Fibroblast of skin of right quadriceps (primary cell): ENCODE measurements around the gene SEC31A.
A peak's percentile ranks its signal among the peaks of the same experiment; 100 is the strongest.

ENCODE experiments used
- DNase-seq: peaks from one replicate; pipeline ENCODE4 v3.0.0-alpha.2; 2013

SEC31A gene

GRCh38 chr4:82789025-82789776, 101.8 kb downstream of the SEC31A start:
- DNase-seq, result no peak

GRCh38 chr4:82787342-82787741, 103.6 kb downstream of the SEC31A start:
- no peak for DNase-seq

GRCh38 chr4:82786828-82787227, 104.1 kb downstream of the SEC31A start:
- no peak for DNase-seq

- DNase-seq, result peak; percentile 93
These were observed 105.1 kb downstream of the SEC31A start for GRCh38 chr4:82785611-82786400.

- DNase-seq, result peak; percentile 78
These were observed 106.0 kb downstream of the SEC31A start for GRCh38 chr4:82784681-82785610.

GRCh38 chr4:82782626-82783345, 108.2 kb downstream of the SEC31A start:
- DNase-seq, result no peak

- peak; percentile 68 for DNase-seq
These were observed 110.2 kb downstream of the SEC31A start for GRCh38 chr4:82780752-82781231.

GRCh38 chr4:82780170-82780751, 110.7 kb downstream of the SEC31A start:
- no peak for DNase-seq

GRCh38 chr4:82779032-82779431, 111.9 kb downstream of the SEC31A start:
- DNase-seq, result no peak

GRCh38 chr4:82777857-82778525, 113.0 kb downstream of the SEC31A start:
- no peak for DNase-seq

GRCh38 chr4:82776925-82777542, 113.9 kb downstream of the SEC31A start:
- DNase-seq, result peak; percentile 66

- DNase-seq, result no peak
These were observed 115.7 kb downstream of the SEC31A start for GRCh38 chr4:82775243-82775642.

- DNase-seq, result peak; percentile 64
These were observed 116.2 kb downstream of the SEC31A start for GRCh38 chr4:82774711-82775171.

- DNase-seq, result no peak
These were observed 117.9 kb downstream of the SEC31A start for GRCh38 chr4:82773057-82773456.

- no peak for DNase-seq
These were observed 120.3 kb downstream of the SEC31A start for GRCh38 chr4:82770607-82771006.
